Neuron (in vitro differentiated cells): ENCODE results near the gene KRT78.

Source experiments
- H2AFZ ChIP-seq: one replicate; pipeline ENCODE4 v1.6.1; 2013; ENCODE audit warnings: low read depth, mild to moderate bottlenecking, inconsistent platforms, low read length, moderate library complexity
- H3K27me3 ChIP-seq: one replicate; pipeline ENCODE4 v1.6.1; 2013; ENCODE audit warnings: low read length; ENCODE audit not compliant: insufficient read depth
- H3K36me3 ChIP-seq: one replicate; pipeline ENCODE4 v1.6.1; 2013; ENCODE audit warnings: low read length; ENCODE audit not compliant: insufficient read depth
- H3K4me1 ChIP-seq: one replicate; pipeline ENCODE4 v1.6.1; 2013; ENCODE audit warnings: low read length; ENCODE audit not compliant: insufficient read depth
- H3K4me3 ChIP-seq: 2 replicates; pipeline ENCODE4 v1.5.1; 2013; ENCODE audit warnings: mild to moderate bottlenecking, low read length, moderate library complexity
- H3K9me3 ChIP-seq: one replicate; pipeline ENCODE4 v1.6.1; 2013; ENCODE audit warnings: low read length

KRT78 gene

DNA sequence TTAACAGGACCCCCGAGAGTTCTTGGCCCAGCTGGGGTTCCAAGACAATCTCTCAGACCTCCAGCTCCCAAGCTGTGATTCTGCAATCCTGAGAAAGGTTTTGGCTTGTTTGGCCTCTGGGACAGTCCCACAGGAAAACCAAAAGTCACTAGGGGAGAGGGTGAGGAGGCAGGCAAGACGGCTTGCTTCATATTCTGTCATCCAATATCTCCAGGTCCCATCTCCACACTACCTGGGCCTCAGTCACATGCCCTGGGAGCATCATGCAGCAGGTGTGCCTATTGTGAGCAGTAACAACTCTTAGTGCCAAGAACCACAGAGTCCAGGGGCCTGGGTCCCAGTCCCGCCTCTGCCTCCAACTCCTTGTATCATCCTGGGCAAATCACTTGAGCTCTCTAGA lies 16.3 kb downstream of the KRT78 start:
- no peak overlapping the region for H3K4me3 ChIP-seq
- H3K9me3 ChIP-seq, result no peaks in the 10 kb centered on the region
- H3K4me1 ChIP-seq, result no peaks in the 10 kb centered on the region
- peaks cover 3% of the 10 kb centered on the region for H3K27me3 ChIP-seq
- H2AFZ ChIP-seq, result no peak overlapping the region
- no peaks in the 10 kb centered on the region for H3K36me3 ChIP-seq

GRCh38 chr12:52831251-52831650 lies 17.5 kb downstream of the KRT78 start:
- peaks cover 3% of the 10 kb centered on the region for H3K27me3 ChIP-seq
- no peak overlapping the region for H3K4me3 ChIP-seq
- H3K9me3 ChIP-seq, result no peaks in the 10 kb centered on the region
- H3K4me1 ChIP-seq, result no peaks in the 10 kb centered on the region
- no peak overlapping the region for H2AFZ ChIP-seq
- no peaks in the 10 kb centered on the region for H3K36me3 ChIP-seq

DNA sequence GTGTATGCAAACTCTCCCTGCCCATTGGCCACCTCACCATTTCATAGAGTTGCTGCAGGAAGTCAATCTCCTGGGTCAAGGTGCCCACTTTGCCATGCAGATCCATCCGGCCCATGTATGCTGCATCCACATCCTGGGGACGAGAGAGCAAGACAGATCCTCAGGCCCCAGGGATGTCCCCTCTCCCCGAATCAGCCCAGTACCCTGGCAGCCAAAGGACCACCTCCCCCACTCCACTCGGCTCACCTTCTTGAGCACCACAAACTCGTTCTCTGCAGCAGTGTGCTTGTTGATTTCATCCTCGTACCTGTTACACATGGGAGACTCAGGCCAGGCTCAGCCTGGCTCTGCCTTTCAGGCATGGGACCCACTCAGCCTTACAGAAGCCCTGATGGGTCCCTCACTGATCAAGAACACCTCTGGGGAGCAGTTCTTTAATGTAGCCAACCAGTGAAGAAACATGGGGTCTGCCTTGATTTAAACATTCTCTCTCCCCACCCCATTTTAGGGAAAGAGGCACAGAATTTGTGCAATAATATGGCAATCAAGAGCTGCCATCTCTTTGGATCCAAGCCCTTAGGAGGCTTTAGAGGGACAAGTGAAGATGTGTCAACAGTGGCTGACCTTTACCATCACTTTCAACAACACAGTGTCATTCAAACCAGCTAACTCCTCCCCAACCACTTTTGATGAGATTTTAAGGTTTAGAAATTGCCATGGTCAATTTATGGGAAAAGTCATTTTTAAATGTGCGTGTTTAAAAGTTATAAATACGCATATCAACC lies 18.6 kb downstream of the KRT78 start:
- H3K27me3 ChIP-seq, result peaks cover 3% of the 10 kb centered on the region
- H3K4me3 ChIP-seq, result no peak overlapping the region
- no peak overlapping the region for H2AFZ ChIP-seq
- H3K9me3 ChIP-seq, result no peaks in the 10 kb centered on the region
- H3K36me3 ChIP-seq, result no peaks in the 10 kb centered on the region
- no peaks in the 10 kb centered on the region for H3K4me1 ChIP-seq

DNA sequence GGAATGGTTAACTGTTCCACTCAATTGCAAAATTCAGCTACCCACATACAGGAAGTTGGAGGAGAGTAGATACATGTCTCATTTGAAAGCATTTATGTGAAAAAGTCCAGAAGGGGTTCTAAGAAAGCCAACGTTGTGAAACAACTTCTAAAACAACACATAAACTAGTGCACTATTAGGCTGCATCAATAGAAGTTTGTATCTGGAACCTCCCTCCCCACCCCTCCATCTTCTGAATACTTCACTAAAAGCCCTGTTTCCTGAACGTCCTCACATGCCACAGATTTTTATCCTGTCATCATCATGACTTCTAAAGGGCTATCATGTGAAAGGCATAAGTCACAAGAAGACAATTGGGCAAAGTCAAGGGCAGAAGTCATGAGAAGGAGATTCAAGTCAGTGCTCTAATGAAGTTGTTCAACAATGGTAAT lies 20.2 kb downstream of the KRT78 start:
- Histone ChIP-seq H3K4me1 (no peaks in the 10 kb centered on the region), H2AFZ (no peak overlapping the region), H3K9me3 (no peaks in the 10 kb centered on the region), H3K4me3 (no peak overlapping the region), H3K27me3 (peaks cover 3% of the 10 kb centered on the region), H3K36me3 (no peaks in the 10 kb centered on the region)

GRCh38 chr12:52828156-52828555 lies 20.6 kb downstream of the KRT78 start:
- no peaks in the 10 kb centered on the region for H3K36me3 ChIP-seq
- no peaks in the 10 kb centered on the region for H3K9me3 ChIP-seq
- no peak overlapping the region for H3K4me3 ChIP-seq
- H2AFZ ChIP-seq, result no peak overlapping the region
- H3K4me1 ChIP-seq, result no peaks in the 10 kb centered on the region
- peaks cover 3% of the 10 kb centered on the region for H3K27me3 ChIP-seq

DNA sequence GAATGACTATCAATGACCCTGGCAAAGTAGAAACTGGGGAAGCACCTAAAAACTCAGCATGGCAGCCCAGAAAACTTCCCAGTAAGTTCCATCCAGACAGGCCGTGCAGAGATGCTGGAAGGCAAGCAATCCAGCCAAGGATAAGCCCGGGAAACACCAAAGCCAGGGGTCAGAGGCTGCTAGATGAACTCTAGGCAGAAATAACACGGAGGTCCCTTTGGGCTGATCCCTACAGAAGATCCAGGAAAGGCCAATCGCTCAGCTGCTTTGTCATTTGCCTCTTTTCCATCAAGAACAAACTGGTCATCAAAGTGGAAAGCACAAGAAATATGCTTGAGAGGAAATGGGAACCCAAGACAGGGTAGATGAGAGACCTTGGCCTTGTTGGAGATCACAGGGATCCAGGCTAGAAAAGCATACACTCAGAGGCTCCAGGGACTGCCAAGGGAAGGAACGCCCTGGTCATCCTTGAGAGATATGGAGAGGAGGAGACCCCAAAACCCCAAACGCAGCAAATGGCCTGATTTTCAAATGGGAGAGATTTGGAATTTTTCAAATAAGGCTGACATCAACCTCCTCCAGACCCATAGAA lies 21.2 kb downstream of the KRT78 start:
- Histone ChIP-seq H3K9me3 (no peaks in the 10 kb centered on the region), H3K27me3 (peaks cover 3% of the 10 kb centered on the region), H3K4me1 (no peaks in the 10 kb centered on the region), H2AFZ (no peak overlapping the region), H3K4me3 (no peak overlapping the region), H3K36me3 (no peaks in the 10 kb centered on the region)

DNA sequence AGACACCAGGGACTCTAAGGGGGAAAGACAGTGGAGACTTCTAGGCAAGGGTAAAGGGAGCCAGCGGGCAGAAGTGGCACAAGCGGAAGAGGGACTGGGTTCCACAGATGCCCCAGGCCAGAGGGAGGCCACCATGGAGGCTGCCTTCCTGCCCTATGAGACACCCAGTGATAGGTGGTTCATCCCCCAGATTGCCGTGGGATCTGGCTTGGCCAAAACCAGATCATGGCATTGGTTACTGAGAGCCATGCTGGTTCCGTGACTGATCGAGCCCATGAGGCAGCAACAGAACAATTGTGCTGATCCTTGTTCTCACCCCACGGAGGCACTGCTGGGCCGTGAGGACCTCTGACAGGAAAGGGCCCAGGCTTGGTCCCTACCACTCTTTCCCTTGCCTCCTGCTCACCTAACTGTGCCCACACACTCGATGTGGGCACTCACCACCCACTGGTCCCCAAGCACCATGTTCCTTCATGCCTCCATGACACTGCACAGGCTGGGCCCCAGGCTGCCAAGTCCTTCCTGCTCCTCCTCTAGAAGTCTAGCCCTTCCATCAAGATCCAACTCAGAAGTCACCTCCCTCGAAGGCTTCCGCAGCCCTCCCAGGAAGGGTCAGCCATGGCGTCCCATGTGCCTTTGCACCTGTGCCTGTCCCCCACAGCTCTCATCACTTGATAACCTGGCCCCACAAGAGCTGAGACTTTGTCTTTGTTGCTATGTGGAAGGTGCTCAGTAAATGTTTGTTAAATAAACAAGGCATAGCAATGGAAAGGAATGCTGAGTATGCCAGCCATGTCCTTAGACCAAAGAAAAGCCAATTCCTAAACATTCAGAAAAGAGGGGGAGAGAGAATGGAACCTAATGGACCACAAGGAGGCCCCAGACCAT lies 21.9 kb downstream of the KRT78 start:
- Histone ChIP-seq H3K36me3 (no peaks in the 10 kb centered on the region), H3K9me3 (no peaks in the 10 kb centered on the region), H3K4me1 (no peaks in the 10 kb centered on the region), H3K27me3 (peaks cover 7% of the 10 kb centered on the region), H3K4me3 (no peak overlapping the region), H2AFZ (no peak overlapping the region)

GRCh38 chr12:52825961-52826360 lies 22.8 kb downstream of the KRT78 start:
- Histone ChIP-seq H3K4me3 (no peak overlapping the region), H3K27me3 (peaks cover 10% of the 10 kb centered on the region), H3K9me3 (no peaks in the 10 kb centered on the region), H2AFZ (no peak overlapping the region), H3K36me3 (no peaks in the 10 kb centered on the region), H3K4me1 (no peaks in the 10 kb centered on the region)

DNA sequence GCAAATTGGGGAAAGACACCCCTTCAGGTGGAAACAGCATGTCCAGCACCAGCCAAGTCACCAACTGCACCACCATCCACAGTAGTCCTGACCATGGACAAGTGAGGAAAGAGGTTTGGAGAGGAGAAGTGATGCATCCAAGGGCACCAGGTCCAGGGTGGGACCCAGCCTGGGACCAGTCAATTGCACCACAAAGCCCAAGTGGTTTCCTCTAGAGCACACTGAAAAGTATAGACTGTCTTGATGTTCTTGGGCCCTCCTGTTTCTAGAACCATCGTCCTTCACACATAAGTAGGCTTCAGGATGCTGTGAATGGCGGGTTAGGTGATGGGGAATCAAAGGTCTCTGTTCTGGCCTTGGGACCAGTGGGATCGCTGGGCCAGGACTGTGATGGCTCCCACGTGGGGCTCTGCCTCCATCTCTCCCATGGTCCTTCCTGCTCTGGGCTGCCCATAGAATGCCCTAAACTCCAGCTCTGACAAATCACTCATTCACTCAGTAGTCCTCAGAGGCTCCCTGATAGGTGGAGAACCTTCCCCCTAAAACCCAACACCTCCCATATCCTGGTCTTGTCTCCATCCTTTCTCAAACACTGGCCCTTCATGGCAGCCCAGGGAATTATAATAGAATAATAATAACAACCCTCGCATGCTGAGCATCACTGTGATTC lies 23.9 kb downstream of the KRT78 start:
- Histone ChIP-seq H3K4me3 (no peak overlapping the region), H3K27me3 (peaks cover 7% of the 10 kb centered on the region), H3K36me3 (no peaks in the 10 kb centered on the region), H2AFZ (no peak overlapping the region), H3K9me3 (no peaks in the 10 kb centered on the region), H3K4me1 (no peaks in the 10 kb centered on the region)

GRCh38 chr12:52823761-52824450 lies 24.9 kb downstream of the KRT78 start:
- H3K4me1 ChIP-seq, result no peaks in the 10 kb centered on the region
- no peaks in the 10 kb centered on the region for H3K9me3 ChIP-seq
- peaks cover 6% of the 10 kb centered on the region for H3K27me3 ChIP-seq
- no peaks in the 10 kb centered on the region for H3K36me3 ChIP-seq
- H3K4me3 ChIP-seq, result no peak overlapping the region
- H2AFZ ChIP-seq, result no peak overlapping the region

GRCh38 chr12:52822771-52823510 lies 25.9 kb downstream of the KRT78 start:
- no peaks in the 10 kb centered on the region for H3K4me1 ChIP-seq
- no peaks in the 10 kb centered on the region for H3K9me3 ChIP-seq
- H3K4me3 ChIP-seq, result no peak overlapping the region
- no peak overlapping the region for H2AFZ ChIP-seq
- H3K36me3 ChIP-seq, result no peaks in the 10 kb centered on the region
- H3K27me3 ChIP-seq, result peaks cover 6% of the 10 kb centered on the region
